HG03139 (cell line): Measurements from ENCODE around the gene DDX41.
"Not testable (repeated sequence)": the region's sequence is repeated elsewhere in the genome, so short reads cannot be mapped to it uniquely, and the experiment has no call there.

ENCODE experiments used
- ATAC-seq: cut with Tn5 transposase; IDR thresholded peaks from one replicate; pipeline ENCODE4 v1.9.1; 2021; ENCODE audit not compliant: unreplicated experiment

The DDX41 gene

DNA sequence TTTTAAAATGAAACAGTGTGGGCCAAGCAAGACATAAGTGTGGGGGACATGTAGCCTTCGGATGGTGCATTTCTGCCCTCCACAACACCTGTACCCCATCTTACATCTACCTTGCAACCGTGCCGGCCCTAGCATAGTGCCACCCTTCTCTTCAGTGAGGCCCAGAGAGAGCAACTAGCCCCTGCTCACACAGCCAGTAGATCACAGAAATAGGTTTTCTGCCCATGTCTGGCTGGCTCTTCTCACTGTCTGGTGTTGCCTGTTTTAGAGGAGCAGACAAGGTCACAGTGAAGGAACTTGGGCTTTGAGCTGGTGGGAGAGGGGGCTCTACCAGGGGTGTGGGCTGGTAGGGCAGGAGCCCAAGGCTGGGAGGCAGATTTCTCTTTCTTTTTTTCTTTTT is 30.5 kb downstream of the DDX41 start:
- no peak for ATAC-seq

DNA sequence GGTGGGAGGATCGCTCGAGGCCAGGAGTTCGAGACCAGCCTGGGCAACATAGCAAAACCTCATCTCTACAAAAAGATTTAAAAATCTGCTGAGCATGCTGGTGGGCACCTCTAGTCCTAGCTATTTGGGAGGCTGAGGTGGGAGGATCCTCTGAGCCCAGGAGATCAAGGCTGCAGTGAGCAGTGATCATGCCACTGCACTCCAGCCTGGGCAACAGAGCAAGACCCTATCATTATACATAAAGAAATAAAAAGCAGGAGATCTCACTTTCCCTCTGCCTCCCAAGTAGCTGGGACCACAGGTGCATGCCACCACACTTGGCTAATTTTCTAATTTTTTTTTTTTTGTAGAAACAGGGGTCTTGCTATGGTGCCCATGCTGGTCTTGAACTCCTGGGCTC is 31.0 kb downstream of the DDX41 start:
- not testable (repeated sequence) for ATAC-seq

DNA sequence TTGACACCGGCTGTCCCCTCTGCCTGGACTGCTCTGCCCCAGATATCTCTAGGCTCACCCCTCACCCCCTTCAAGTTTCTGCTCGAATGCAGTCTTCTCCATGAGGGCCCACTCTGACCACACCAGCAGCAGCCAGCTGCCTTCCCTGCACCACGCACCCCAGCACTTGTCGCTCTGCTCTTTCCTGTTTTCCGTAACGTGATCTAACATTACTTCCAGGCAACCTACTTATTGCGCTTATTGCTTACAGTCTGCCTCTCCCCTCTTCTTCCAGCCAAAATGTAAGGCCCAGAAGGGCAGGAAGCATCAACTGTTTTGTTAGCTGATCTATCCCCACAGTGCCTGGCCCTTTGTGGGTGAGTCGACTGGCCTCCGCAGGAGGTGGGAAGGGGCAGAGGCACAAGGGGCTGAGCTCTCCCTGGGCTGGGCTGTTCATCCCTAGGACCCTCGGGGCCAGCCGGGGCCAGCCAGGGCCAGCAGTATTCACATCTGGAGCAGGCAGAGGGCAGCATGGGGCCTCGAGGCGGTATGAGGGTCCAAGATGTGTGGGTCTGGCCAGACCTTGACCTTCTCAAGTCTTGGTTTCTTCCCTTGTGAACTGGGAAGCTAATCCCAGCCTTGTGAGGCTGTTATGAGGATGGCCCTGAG is 31.7 kb downstream of the DDX41 start:
- ATAC-seq, result no peak

DNA sequence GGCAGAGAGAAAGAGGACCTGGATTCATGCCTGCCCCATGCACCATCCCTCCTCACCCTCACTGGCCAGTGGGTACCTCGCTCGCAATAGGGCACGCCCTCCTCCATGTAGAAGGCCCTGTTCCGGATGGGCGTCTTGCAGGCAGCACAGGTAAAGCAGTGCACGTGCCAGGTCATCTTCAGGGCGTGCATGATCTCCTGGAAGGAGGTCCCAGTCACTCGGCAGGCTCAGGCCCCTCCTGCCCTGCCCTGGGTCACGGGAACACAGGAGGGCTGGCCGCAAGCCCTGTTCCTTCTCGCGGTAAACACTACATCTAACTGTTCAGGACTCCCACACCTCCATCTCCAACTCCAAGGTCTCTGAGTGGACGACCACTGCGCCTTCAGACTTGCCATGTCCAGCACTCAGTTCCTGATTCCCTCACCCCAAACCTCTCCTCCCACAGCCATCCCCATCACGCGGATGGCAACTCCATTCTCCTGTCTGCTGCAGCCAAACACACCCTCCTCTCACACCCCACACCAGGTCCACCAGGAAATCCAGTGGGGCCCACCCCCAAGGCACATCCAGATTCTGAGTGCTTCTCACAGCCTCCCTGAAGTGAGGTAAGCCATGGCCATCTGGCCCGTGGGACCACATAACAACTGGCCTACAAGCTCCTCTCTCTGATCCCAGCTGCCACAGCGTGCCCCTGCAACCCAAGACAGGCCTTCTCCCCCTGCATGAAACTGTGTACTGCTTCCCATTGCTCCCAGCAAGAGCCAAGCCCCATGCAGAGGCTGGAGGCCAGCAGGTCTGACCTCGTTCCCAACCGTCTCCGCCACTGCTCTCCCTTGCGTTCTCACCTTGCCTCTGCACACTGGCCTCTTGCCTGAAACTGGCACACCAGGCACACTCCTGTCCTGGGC is 32.5 kb downstream of the DDX41 start:
- ATAC-seq, result no peak

DNA sequence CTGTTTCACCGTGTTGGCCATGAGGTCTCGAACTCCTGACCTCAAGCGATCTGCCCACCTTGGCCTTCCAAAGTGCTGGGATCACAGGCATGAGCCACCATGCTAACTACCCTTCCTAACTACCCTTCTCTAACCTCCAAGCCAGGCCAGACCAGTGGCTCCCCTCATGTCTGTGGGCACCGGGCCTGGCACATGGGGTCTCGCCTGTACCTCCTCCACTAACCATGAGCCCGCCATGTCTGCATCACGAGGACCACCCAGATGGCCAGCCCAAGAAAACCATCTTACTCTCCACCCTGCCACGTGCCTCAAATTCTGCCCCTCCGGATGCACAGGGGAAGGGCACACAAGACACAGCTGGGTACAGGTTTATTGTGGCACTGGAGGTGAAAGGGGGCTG is 33.7 kb downstream of the DDX41 start:
- no peak for ATAC-seq

DNA sequence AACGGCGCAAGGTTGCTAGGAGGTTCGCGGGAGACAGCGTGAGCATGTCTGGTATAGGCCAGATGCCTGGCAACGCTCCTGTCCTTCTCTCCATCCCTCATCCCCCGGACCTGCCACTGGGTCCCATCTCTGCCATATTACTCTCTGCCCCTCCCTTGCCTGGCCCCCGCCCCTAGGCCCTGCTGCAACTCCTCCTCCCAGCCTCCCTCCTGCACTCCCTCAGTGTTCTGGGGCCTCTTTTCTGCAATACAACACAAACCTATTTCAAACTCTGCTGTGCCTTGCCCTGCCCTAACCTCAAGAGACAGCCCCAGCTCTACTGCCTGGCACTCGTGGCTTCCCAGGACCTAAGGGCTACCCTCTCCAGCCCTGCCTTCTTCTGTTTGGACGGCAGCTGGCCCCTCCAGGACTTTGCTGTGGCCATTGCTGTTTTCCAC is 34.4 kb downstream of the DDX41 start:
- no peak for ATAC-seq

DNA sequence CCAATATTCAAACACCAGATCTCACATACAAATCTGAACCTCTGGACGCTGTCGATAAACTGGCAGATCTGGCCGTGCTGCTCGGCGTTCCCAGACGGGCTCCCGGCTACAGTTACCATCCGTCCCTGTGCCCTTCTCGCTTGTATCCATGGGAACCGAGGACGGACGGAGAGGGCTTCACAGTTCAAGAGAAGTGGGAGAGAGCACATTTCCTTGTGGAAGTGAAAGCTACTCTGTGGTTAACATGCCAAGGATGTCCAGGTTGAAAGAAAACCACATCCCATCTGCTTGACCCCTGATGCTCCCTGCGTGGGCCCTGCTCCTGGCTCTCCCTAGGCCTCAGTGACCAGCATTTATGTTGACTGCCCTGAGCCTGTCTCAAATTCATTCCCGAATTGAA is 37.0 kb downstream of the DDX41 start:
- no peak for ATAC-seq

DNA sequence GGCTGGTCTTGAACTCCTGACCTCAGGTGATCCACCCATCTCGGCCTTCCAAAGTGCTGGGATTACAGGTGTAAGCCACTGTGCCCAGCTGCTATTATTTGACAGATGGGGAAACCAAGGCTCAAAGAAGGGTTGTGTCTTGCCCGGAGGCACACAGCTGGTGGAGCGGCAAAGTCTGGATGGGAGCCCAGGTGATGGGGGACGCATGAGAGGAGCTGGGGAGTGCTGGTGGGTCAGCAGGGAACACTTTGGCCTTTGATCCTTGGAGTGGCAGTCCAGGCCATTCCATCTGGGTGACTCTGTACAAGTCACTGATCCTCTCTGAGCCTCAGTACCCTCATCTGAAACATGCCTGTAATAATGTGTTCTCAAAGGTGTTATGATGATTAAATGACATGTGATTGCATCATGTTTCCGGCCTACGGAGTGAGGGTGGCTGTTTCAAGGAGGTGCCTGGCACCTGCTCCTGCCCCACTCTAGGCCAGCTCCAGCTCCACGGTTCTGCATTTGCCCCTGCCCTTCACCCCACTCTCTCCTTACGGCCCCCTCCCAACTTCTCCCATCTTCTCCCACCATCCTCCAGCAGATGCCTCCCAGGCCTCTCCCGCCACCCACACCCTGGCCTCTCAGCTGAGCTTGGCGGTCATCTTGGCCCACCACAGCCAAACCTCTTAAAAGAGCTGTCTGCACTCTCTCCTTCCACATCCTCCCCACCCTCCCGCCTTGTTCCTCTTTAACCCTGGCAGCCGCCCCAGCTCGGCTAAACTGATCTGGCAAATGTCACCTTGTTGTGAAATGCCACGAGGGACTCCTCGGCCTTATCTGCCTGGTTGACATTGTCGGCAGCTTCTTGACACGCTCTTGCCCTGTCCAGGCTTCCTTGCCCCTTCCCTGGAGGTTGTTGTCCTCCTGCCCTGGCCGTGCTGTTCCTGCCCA is 37.8 kb downstream of the DDX41 start:
- ATAC-seq, result no peak

DNA sequence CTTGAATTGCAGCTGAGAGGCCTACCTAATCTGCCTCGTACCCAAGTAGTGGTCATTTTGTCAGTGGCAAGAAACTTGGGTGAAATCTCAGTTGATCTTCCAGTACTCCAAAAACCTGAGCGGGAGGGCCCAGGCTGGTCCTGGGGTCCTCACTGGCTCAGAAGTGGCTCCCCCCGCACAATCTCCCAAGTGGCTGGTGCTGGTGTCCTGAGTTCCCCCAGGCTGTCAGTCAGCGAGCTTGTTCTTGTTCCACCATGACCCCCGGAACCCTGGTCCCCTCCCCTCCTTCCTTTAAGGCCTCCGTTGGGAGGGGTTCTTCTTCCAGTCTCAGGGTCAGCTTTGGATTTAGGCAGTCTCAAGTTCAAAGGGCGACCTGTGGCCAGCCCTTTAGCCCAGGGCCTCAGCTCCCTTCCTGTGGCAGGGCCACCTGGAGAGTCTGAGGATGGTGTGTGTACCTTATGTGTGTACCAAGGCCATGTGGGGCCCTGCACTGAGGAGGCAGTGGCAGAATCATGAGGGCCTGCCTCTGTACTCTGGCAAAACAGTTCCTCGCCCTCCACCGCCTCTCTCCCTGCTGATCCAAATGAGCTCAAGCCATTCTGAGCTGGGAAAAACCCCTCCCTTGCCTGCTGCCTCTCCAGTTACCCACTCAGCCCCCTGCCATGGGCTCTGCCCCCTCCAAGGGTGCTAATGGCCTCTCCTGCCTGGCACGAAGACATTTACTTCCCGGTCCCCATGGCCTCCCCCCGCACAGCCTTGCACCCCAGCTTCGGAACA is 38.9 kb downstream of the DDX41 start:
- ATAC-seq, result no peak

DNA sequence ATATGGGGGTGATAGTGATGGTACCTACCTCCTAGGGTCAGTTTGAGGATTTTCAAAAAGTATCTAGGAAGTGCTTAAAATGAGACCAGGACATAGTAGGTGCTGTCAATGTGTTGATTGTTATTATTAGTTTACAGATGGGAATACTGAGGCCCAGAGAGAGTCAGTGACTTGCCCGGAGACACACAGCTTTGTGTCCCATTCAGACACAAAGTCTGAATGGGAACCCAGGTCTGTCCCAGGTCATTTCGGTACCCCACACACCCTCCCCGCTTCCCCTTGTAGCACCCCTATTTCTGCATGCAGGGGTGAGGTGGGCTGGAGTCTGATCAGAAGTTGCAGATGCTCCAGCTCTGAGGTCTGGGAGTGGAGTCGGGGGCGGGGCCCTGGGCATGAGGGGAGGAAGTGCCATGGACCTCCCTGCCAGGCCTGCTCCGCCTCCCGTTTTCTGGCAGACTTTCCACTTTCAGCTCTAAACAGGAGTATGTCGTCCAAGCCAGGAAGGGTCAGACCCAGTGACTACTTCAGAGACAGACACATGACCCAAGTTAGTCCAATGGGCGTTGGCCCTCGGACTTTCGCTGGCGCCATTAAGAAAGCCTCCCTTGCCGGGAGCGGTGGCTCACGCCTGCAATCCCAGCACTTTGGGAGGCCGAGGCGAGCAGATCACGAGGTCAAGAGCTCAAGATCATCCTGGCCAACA is 40.1 kb downstream of the DDX41 start:
- no peak for ATAC-seq

DNA sequence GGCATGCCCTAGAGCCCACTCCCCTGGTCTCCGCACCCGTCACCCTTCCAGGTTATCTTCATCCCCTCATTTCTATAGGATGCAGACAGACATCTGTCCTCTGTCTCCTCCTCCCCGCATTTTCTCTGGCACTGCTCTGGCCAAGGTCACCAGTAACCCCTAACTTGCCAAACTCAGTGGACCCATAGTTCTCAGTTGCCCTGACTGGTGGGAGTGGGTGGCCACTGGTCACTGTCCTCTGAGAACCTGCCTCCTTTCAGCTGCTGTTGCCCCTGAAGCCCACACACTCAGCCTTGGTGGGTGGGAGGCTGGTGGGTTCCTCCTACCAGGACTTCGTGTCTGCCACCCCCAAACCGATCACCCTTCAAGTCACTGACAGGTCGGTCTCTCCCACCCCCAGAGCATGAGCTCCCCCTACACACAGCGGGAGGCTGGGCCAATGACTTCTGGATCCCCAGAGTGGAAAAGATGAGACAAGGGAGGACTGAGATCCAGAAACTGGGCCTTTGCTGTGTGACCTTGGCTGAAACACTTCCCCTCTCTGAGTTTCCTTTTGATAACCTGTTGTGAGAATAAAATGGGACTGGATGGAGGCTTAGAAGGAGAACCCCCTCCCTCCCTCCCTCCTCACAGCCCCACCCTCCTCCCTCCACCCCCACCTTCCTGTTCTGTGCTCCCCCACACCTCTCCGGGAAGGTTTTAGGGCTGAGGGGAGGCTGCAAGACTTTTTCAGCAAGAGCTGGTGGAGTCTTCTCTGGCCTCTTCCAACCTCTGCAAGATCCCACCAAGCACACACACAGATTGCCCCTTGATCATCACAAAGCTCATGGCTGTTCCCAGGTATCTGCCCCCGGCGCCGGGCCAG is 41.0 kb downstream of the DDX41 start:
- ATAC-seq, result no peak

DNA sequence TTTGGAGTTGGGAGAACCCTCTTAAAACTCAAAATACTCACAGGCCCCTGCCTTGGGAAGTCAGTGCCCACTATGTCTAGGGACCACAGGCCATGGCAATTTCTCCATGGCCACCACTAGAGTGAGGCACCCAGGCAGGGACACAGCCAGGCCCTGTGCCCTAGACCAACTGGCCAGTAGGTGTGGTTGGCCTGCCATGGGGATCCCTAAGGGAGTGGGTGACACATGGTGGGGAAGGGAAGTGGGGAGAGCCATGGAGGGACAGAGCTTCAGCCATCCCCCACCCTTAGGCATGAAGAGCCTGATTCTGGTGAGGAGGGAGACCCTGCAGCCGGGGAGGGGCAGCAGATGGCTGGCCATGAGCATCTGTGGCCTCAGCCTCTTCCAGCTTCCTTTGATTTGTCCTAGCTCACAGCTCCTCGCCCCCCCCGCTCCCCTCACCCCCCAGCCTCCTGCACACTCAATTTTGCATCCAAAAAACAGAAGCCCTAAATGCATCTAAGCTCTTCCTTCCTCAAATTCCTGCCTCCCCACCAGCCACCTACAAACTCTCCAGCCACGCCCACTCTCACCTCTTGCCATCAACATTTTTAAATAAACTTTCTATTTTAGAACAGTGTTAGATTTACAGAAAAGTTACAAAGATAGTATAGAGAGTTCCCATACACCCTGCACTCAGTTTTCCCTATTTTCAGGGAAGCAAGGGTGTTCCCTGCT is 41.8 kb downstream of the DDX41 start:
- ATAC-seq, result no peak

DNA sequence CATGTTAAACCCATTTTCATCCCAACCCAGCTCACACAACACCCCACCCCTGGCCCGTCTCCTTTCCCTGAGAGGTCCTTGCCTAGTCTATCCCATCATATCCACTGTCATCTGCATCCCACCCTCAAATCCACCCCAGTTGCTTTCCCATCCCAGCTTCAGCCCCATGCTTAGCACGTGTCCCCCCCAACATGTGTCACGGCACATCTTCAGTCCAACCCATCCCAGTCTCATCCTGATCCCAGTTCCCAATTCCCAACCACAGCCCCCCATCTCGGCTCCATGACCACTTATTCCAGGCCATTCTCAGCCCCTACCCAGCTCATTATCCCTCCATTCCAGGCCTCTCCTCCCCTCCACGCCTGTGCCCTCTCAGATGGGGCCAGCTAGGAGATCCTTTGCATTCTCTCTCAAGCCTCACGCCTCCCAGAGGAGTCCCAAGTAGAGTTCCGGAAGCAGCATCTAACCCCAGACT is 42.7 kb downstream of the DDX41 start:
- no peak for ATAC-seq

DNA sequence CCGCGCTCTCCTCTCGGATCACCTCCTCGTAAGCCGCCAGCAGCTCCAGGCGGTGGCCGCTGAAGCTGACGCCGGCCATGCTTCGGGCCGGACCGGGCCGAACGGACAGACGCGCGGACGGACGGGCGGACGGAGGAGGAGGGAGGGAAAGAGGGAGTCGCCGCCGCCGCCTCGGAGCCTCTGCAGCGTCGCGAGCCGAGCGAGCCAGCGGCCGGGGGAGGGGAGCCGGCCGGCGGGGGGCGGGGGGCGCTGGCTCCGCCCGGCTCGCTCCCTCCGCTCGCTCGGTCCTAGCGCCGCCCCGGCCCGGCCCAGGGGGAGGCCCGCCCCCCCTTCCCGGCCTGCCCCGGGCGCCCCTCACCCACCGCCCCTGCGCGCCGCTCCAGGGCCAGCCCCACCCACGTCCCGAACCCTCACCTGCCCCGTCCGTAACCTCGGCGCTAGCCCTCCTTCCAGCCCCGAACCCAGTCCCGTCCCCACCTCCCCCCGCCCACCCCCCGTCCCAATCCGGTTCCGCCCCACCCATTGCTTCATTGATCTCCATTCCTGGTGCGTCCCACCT is 43.2 kb downstream of the DDX41 start, which contains the start of gene DBN1:
Gene DBN1 (minus strand): TSS at position 192 of the 559 bp plus-strand sequence. CDS start 113 bp downstream, at position 79.
- no peak for ATAC-seq

DNA sequence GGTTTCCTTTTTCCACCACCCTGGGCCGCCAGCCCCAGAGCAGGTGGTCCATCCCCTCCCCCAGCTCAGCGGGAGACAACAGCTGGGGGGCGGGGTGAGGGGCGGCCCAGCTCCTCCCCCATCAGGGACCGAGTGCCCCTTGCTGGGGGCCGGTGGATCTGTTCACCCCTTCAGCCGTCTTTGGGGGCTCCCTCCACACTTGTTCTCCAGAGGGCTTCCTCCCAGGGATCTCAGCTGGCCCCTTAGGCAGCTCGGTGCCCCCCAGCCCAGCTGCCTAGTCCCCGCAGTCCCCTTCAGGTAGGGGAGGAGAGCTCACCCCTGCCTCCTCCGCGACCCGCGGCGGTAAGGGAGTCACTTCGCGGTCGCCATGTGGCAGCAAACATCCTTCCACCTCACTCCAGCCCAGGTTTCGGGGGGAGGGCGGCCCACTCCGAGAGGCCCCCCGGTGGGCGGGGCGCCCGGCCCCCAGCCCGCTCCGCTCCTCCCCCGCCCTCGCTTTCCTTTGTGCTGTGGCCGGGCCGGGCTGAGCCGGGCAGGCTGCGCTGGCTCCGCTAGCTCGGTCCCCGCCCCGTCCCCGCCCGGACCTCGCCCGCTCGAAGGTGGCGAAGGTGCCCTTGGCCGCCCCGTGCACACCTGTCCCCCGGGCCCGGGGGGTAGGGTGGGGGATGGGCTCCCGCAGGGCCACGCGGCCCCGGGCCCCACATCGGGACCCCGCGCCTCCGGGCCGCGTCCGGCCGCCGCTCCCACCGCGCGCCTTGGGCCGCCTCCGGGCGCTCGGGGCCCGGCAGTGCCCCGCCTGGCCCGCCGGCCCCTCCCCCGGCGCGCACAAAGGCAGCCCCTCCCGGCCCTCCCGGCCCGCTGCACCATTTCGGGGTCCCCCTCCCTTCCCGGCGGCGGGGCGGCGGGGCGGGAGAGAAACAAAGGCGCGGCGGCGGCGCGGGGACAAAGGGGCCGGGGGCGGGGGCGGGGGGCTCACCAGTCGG is 44.0 kb downstream of the DDX41 start:
- no peak for ATAC-seq

DNA sequence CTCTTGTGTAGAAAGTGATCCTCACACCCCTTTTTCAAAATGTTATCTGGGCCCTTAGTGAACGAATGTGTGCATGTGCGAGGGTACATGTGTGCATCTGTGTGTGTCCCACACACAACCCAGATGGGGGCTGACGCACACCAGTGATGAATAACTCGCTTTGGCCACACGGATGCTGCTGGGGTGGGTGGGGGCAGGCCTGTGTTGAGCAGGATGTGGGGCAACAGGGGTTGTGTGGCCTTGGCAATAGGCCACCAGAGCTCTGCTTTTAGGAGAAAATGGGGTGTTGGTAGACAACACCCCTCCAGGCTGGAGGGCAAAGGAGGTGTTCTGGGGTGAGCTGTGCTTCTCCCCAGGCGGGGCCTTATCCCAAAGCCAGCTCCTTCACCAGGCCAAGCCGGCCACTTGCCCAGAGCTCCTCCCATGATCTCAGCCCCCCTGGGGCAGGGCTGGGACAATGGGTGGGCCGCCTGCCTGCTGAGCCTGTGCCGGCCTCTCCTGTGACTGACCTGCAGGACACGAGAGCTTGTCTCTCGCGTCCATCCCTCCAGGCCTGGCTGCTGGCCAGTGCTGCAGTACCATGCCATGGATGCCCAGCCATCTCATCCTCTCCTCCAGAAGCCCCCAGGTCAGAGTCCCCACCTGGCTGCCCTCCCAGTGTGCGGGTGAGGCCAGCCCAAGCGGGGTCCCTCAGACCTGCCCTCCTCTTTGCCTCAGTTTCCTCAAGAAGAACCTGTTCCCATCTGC is 45.0 kb downstream of the DDX41 start:
- ATAC-seq, result no peak
